Posterior cingulate gyrus (tissue), 11 donors: ENCODE measurements around the gene RIPOR1.
A peak's percentile ranks its signal among the peaks of the same experiment; 100 is the strongest.

Experiments
- DNase-seq, 10 donors: peaks; one replicate each; pipeline versions ENCODE4 v3.0.0 to v3.0.0-alpha.2; 2020 to 2021; ENCODE audit warnings: mixed read lengths in 3 of 10
- intact Hi-C: fragments of 100-400 bp; cut with DNase I; formaldehyde crosslinking; loops from one replicate; pipeline ENCODE4 v1.15.1; 2023

Gene RIPOR1

DNA sequence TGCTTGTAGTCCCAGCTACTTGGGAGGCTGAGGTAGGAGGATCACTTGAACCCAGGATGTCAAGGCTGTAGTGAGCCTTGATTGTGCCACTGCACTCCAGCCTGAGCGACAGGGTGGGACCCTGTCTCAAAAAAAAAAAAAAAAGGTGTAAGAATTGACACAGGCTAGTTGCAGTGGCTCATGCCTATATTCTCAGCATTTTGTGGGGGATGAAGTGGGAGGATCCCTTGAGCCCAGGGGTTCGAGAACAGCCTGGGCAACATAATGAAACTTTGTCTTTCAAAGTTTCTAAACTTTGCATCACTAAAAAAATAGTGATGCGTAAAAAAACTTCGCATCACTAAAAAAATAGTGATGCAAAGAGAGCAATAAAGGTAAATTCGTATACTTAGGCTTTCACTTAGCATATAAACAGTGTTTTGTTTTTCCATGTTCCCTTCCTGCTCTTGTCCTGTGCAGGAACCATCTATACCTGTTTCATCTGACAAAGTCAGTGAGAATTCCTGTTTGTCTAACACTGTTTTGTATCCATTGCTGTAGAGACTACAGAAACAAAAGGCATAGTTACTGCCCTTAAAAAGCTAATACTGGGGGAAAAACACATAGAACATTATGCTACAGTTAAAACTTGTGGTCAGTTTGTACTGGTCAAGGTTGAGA lies 65.8 kb downstream of the RIPOR1 start:
- no peak for DNase-seq
- intact Hi-C loops, result no loop called here

DNA sequence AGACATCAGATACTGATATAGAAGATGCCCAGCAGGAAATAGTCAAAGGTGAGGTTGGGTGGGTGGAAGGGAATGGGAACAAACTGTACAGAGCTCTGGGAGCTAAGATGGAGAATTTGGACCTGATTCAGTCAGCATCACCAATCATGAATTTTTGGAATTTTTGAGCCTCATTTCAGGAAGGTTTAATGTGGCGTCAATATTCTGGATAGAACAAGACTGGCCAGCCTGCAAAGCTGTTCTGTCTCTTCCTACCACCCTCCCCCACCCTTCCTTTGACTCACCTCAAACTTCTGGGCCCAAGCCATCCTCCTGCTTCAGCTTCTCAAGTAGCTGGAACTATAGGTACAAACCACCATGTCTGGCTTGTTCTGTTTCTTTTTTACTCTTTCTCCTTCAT lies 66.3 kb downstream of the RIPOR1 start:
- intact Hi-C loops, result no loop called here
- peak in 1 of 10 donors; percentile 20 for DNase-seq
